Gastrocnemius medialis (tissue), 4 donors: Measurements from ENCODE around the gene RNF6. TPM values are rescaled to one million over a fixed set of nuclear protein-coding genes. Genes with fewer than 3 reads are reported as not detected.

Experiments
- ATAC-seq, 2 donors: fragments of 150-250 bp; one replicate each; pipeline ENCODE4 v1.9.1; 2016
- DNase-seq, 2 donors: peaks; one replicate each; pipeline ENCODE4 v3.0.0-alpha.2; 2019
- H3K27ac ChIP-seq, 4 donors: fragments of 200-600 bp; sonication (generic); 1 replicate in 1 of 4; 2 replicates in 3 of 4; pipeline ENCODE4 v1.5.1; 2016 to 2018; ENCODE audit warnings: mild to moderate bottlenecking in 2 of 4, moderate library complexity in 1 of 4
- H3K27me3 ChIP-seq, 3 donors: fragments of 200-600 bp; sonication (generic) in 2 of 3; 1 replicate in 1 of 3; 2 replicates in 2 of 3; pipeline versions ENCODE4 v1.5.1 to v1.6.0; 2016 to 2019; ENCODE audit warnings: mild to moderate bottlenecking in 1 of 3, moderate library complexity in 1 of 3
- H3K36me3 ChIP-seq, 2 donors: fragments of 200-600 bp; sonication (generic) in 1 of 2; one replicate each; pipeline ENCODE4 v1.5.1; 2017 to 2018
- H3K4me1 ChIP-seq, 2 donors: fragments of 200-600 bp; sonication (generic) in 1 of 2; one replicate each; pipeline ENCODE4 v1.5.1; 2016 to 2017; ENCODE audit warnings: mild to moderate bottlenecking in 2 of 2
- H3K4me3 ChIP-seq, 4 donors: fragments of 200-600 bp; sonication (generic) in 3 of 4; 1 replicate in 1 of 4; 2 replicates in 3 of 4; pipeline ENCODE4 v1.5.1; 2016 to 2019; ENCODE audit warnings: mild to moderate bottlenecking in 2 of 4
- H3K9me3 ChIP-seq, 3 donors: fragments of 200-600 bp; sonication (generic) in 2 of 3; 1 replicate in 1 of 3; 2 replicates in 2 of 3; pipeline ENCODE4 v1.5.1; 2016 to 2019
- CTCF ChIP-seq, 5 experiments: fragments of 450-650 bp in 3 of 5; fragments of 200-600 bp in 2 of 5; sonication (generic) in 2 of 5; IDR thresholded peaks in 4 of 5; conservative IDR thresholded peaks in 1 of 5; 1 replicate in 4 of 5; 2 replicates in 1 of 5; pipeline ENCODE4 v1.5.1; 2016 to 2019; ENCODE audit warnings: antibody characterized with exemption in 5 of 5, mild to moderate bottlenecking in 3 of 5, moderate library complexity in 3 of 5
- POLR2A ChIP-seq, 2 donors: fragments of 450-650 bp; IDR thresholded peaks; one replicate each; pipeline ENCODE4 v1.6.1; 2017; ENCODE audit warnings: antibody characterized with exemption in 2 of 2, mild to moderate bottlenecking in 2 of 2, moderate library complexity in 2 of 2
- in situ Hi-C, 4 donors: fragments of 200-750 bp; cut with MboI; loops; one replicate each; pipeline versions ENCODE4 v1.15.0 to v1.8.0; 2017; ENCODE audit warnings: low sequenced_read_pairs in 4 of 4
- intact Hi-C: fragments of 100-400 bp; cut with DNase I; formaldehyde crosslinking; loops from one replicate; pipeline ENCODE4 v1.15.1; 2023; ENCODE audit warnings: low total_unique reads
- total RNA-seq, 4 donors: library from RNA; depleted of rRNA; stranded (reverse); fragments of >200 nt; gene quantifications; one replicate each; pipeline versions ENCODE4 v1.1.0 to v1.2.3, GENCODE V29; 2016

Gene RNF6
- total RNA-seq, 4 donors from 2014 or later = 28.6 to 36.1 (median 32.2) TPM

DNA sequence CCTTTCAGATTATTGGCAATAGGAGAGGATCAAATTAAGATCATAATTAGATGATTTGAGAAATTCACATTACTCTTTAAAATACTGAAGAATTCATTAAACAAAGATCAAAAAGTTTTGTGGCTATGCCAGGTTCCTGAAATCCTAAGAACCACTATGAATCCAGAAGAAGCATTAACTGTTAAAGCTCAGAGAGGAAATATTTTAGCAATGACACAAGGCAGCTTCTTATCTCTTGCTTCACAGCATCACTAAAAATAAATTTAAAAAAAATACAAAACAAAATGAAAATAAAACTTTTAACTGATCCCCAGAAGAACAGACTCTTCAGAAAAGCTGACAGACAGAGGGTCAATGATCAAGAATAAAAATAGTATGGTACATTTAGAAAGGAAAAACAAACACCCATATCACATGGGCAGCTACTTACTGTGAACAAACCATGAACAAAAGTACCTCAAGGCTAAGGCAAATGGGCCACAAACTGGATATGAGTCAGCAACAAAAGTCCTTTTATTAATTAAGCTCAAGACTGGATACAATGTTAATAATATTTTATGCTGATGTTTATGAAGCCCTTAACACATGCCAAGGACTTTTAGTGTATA lies 19.6 kb downstream of the RNF6 start:
- H3K9me3 ChIP-seq = no peaks in the 10 kb centered on the region
- peak overlapping the region; percentile 40 to 64 (median 52) for H3K27ac ChIP-seq
- in situ Hi-C loops = no loop called here
- no peak for DNase-seq
- TF ChIP-seq POLR2A (IDR thresholded peaks at IDR 0.05) (no peak), CTCF (IDR thresholded peaks at IDR 0.05 in 4 of 5, conservative IDR thresholded peaks at IDR 0.05 in 1 of 5) (no peak)
- peaks cover 0 to 6% of the 10 kb centered on the region in 2 donors for H3K36me3 ChIP-seq
- peak in 1 of 2 donors; percentile 56 for ATAC-seq
- H3K4me3 ChIP-seq = no peak overlapping the region
- H3K27me3 ChIP-seq = no peaks in the 10 kb centered on the region
- peaks cover 12 to 17% of the 10 kb centered on the region in 2 donors for H3K4me1 ChIP-seq
- intact Hi-C loops = no loop called here

DNA sequence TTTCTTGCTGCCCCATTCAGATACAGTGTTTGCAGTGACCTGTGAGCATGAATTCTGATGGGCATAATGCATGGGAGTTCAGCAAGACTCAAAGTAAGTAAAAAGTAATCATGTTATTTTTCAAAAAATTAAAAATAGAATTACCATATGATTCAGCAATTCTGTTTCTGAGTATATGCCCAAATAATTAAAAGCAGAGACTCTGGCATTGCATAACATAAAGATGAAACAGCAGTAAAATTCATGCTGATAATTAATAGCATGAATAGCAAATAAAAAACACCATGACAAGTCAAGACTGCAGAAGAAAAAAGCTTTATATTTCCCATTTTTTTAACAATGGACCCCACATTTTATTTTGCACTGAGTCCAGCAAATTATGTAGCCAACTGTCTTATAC lies 21.3 kb downstream of the RNF6 start:
- intact Hi-C loops = no loop called here
- DNase-seq (no peak), ATAC-seq (no peak)
- in situ Hi-C loops = no loop called here
- Histone ChIP-seq H3K4me1 (peaks cover 12 to 17% of the 10 kb centered on the region in 2 donors), H3K27ac (no peak overlapping the region), H3K9me3 (no peaks in the 10 kb centered on the region), H3K4me3 (no peak overlapping the region), H3K27me3 (no peaks in the 10 kb centered on the region), H3K36me3 (peaks cover 0 to 5% of the 10 kb centered on the region in 2 donors)
- TF ChIP-seq CTCF (IDR thresholded peaks at IDR 0.05 in 4 of 5, conservative IDR thresholded peaks at IDR 0.05 in 1 of 5) (no peak), POLR2A (IDR thresholded peaks at IDR 0.05) (no peak)

GRCh38 chr13:26198116-26198515 lies 24.0 kb downstream of the RNF6 start:
- no peak for ATAC-seq
- in situ Hi-C loops = loop anchor here in 3 of 4 donors (25.0 kb wide), 2 partner anchors 689 to 739 kb away; no protein-coding TSS in a partner anchor
- Histone ChIP-seq H3K4me1 (peaks cover 12 to 15% of the 10 kb centered on the region in 2 donors), H3K27ac (no peak overlapping the region), H3K36me3 (peaks cover 0 to under 1% of the 10 kb centered on the region in 2 donors), H3K27me3 (no peaks in the 10 kb centered on the region), H3K9me3 (no peaks in the 10 kb centered on the region), H3K4me3 (no peak overlapping the region)
- DNase-seq = no peak
- TF ChIP-seq POLR2A (IDR thresholded peaks at IDR 0.05) (no peak), CTCF (IDR thresholded peaks at IDR 0.05 in 4 of 5, conservative IDR thresholded peaks at IDR 0.05 in 1 of 5) (no peak)
- intact Hi-C loops = no loop called here

GRCh38 chr13:26197298-26197697 lies 24.8 kb downstream of the RNF6 start:
- in situ Hi-C loops (loop anchor here in 3 of 4 donors (25.0 kb wide), 2 partner anchors 690 to 740 kb away; no protein-coding TSS in a partner anchor), intact Hi-C loops (no loop called here)
- peaks cover 6 to 7% of the 10 kb centered on the region in 2 donors for H3K4me1 ChIP-seq
- H3K27ac ChIP-seq = no peak overlapping the region
- H3K4me3 ChIP-seq = no peak overlapping the region
- TF ChIP-seq CTCF (IDR thresholded peaks at IDR 0.05 in 4 of 5, conservative IDR thresholded peaks at IDR 0.05 in 1 of 5) (no peak), POLR2A (IDR thresholded peaks at IDR 0.05) (no peak)
- H3K27me3 ChIP-seq = no peaks in the 10 kb centered on the region
- no peak for DNase-seq
- no peaks in the 10 kb centered on the region for H3K9me3 ChIP-seq
- peaks cover 0 to 6% of the 10 kb centered on the region in 2 donors for H3K36me3 ChIP-seq
- ATAC-seq = no peak
